GM23338 (cell line): ENCODE measurements around the gene SLC25A4. TPM values are rescaled to one million over a fixed set of nuclear protein-coding genes. Genes with fewer than 3 reads are reported as not detected.

Source experiments
- ATAC-seq: fragments of 200-7000 bp; cut with Tn5 transposase; 3 replicates; pipeline ENCODE4 v1.9.1; 2020
- DNase-seq: peaks from one replicate; pipeline ENCODE4 v3.0.0-alpha.2; 2015; ENCODE audit warnings: low spot score
- H2AFZ ChIP-seq: fragments of 200-600 bp; sonication (generic); 2 replicates; pipeline ENCODE4 v1.8.0; 2016; ENCODE audit warnings: antibody characterized with exemption, mild to moderate bottlenecking, moderate library complexity
- H3F3A ChIP-seq: fragments of 200-600 bp; sonication (generic); replicated peaks from 2 replicates; pipeline ENCODE4 v1.8.0; 2017; ENCODE audit warnings: antibody characterized with exemption, mixed run types, low read depth
- H3K27ac ChIP-seq: fragments of 200-600 bp; sonication (generic); 2 replicates; pipeline ENCODE4 v1.6.1; 2016; ENCODE audit warnings: low read depth
- H3K27me3 ChIP-seq: fragments of 200-600 bp; sonication (generic); 2 replicates; pipeline ENCODE4 v1.8.0; 2016; ENCODE audit warnings: mild to moderate bottlenecking, mixed run types, moderate library complexity; ENCODE audit not compliant: insufficient read depth
- H3K36me3 ChIP-seq: fragments of 200-600 bp; sonication (generic); 2 replicates; pipeline ENCODE4 v1.8.0; 2016; ENCODE audit warnings: mild to moderate bottlenecking; ENCODE audit not compliant: insufficient read depth
- H3K4me1 ChIP-seq: fragments of 200-600 bp; sonication (generic); 2 replicates; pipeline ENCODE4 v1.8.0; 2016; ENCODE audit warnings: mild to moderate bottlenecking, moderate library complexity; ENCODE audit not compliant: insufficient read depth
- H3K4me2 ChIP-seq: fragments of 200-600 bp; sonication (generic); 2 replicates; pipeline ENCODE4 v1.7.1; 2017; ENCODE audit warnings: mixed run types
- H3K4me3 ChIP-seq: fragments of 200-600 bp; sonication (generic); 2 replicates; pipeline ENCODE4 v1.6.1; 2016; ENCODE audit warnings: mixed run types
- H3K79me2 ChIP-seq: fragments of 200-600 bp; sonication (generic); replicated peaks from 2 replicates; pipeline ENCODE4 v1.8.0; 2017; ENCODE audit warnings: mild to moderate bottlenecking; ENCODE audit not compliant: insufficient read depth
- H3K9me2 ChIP-seq: fragments of 200-600 bp; sonication (generic); 2 replicates; pipeline ENCODE4 v1.8.0; 2017; ENCODE audit not compliant: insufficient read depth
- H4K20me1 ChIP-seq: fragments of 200-600 bp; sonication (generic); replicated peaks from 2 replicates; pipeline ENCODE4 v1.8.0; 2017; ENCODE audit warnings: mild to moderate bottlenecking; ENCODE audit not compliant: insufficient read depth
- H3K27ac Mint-ChIP-seq: 2 replicates; pipeline ENCODE4 v1.8.0; 2020; ENCODE audit warnings: inconsistent platforms, mild to moderate bottlenecking, moderate library complexity, mixed read lengths
- H3K27me3 Mint-ChIP-seq: 3 replicates; pipeline ENCODE4 v1.8.0; 2022; ENCODE audit warnings: low read depth, mild to moderate bottlenecking, moderate library complexity, mixed read lengths, inconsistent platforms; ENCODE audit not compliant: insufficient read depth, poor library complexity
- H3K36me3 Mint-ChIP-seq: 3 replicates; pipeline ENCODE4 v1.8.0; 2021; ENCODE audit warnings: low read depth, mild to moderate bottlenecking, inconsistent platforms, moderate library complexity, mixed read lengths
- H3K4me1 Mint-ChIP-seq: 3 replicates; pipeline ENCODE4 v1.8.0; 2020; ENCODE audit warnings: mild to moderate bottlenecking, inconsistent platforms, mixed read lengths
- H3K4me3 Mint-ChIP-seq: 3 replicates; pipeline ENCODE4 v1.8.0; 2021; ENCODE audit warnings: moderate library complexity, mild to moderate bottlenecking, inconsistent platforms, mixed read lengths
- H3K9me3 Mint-ChIP-seq: 3 replicates; pipeline ENCODE4 v1.8.0; 2020; ENCODE audit warnings: moderate library complexity, mild to moderate bottlenecking, inconsistent platforms, mixed read lengths
- CTCF ChIP-seq, 2 experiments: fragments of 200-600 bp in 1 of 2; sonication (generic) in 1 of 2; conservative IDR thresholded peaks; 2 replicates each; pipeline versions ENCODE4 v1.5.1 to v1.6.1; 2016 to 2017; ENCODE audit warnings: antibody characterized with exemption in 2 of 2, low read depth in 2 of 2, mild to moderate bottlenecking in 2 of 2, moderate library complexity in 1 of 2
- JUNB ChIP-seq: IDR thresholded peaks from one replicate; pipeline ENCODE4 v1.6.1; 2016; ENCODE audit warnings: antibody characterized with exemption; ENCODE audit not compliant: unreplicated experiment
- REST ChIP-seq: IDR thresholded peaks from one replicate; pipeline ENCODE4 v1.6.1; 2018; ENCODE audit warnings: antibody characterized with exemption; ENCODE audit not compliant: unreplicated experiment
- STAT1 ChIP-seq: IDR thresholded peaks from one replicate; pipeline ENCODE4 v1.6.1; 2016; ENCODE audit warnings: antibody characterized with exemption; ENCODE audit not compliant: unreplicated experiment
- ZNF114 ChIP-seq: fragments of 250-450 bp; sonication (Bioruptor Pico); IDR thresholded peaks from 2 replicates; pipeline ENCODE4 v1.5.0; 2020; ENCODE audit warnings: mild to moderate bottlenecking, moderate library complexity
- ZNF331 ChIP-seq: fragments of 250-450 bp; sonication (Bioruptor Pico); IDR thresholded peaks from 2 replicates; pipeline ENCODE4 v1.5.0; 2020; ENCODE audit warnings: low read depth, mild to moderate bottlenecking, moderate library complexity
- polyA plus RNA-seq: library from polyadenylated mRNA; unstranded; fragments of >200 nt; fragmentation: Nextera tagmentation; extraction: Ambion mirVana; gene quantifications from 2 replicates; pipeline ENCODE4 v1.2.1, GENCODE V29; 2016
- total RNA-seq: library from RNA; depleted of rRNA; stranded (reverse); fragments of >200 nt; shearing (Covaris generic); gene quantifications from 2 replicates; pipeline ENCODE4 v1.2.3, GENCODE V29; 2014

The SLC25A4 gene
- total and polyA plus RNA-seq, 2 experiments from 2014 or later = 43.6 to 66.5 TPM

GRCh38 chr4:185100423-185100822 is 42.6 kb upstream of the SLC25A4 start:
- ATAC-seq = 0 out of 3 replicates have a peak, but pooled peaks have one; percentile 20

More at GRCh38 chr4:185100423-185100822, 42.6 kb upstream of the SLC25A4 start:
- Mint-ChIP-seq H3K27ac (no peak overlapping the region), H3K36me3 (no peaks in the 10 kb centered on the region), H3K27me3 (peaks cover 8% of the 10 kb centered on the region), H3K4me3 (no peak overlapping the region), H3K4me1 (peaks cover 13% of the 10 kb centered on the region), H3K9me3 (no peaks in the 10 kb centered on the region)
- Histone ChIP-seq H3K79me2 (no peaks in the 10 kb centered on the region), H3K4me2 (no peak overlapping the region), H3K4me1 (0 out of 2 replicates have a peak, but pooled peaks cover 2% of the 10 kb centered on the region), H3K27ac (no peak overlapping the region), H3K4me3 (no peak overlapping the region), H4K20me1 (no peaks in the 10 kb centered on the region), H3K27me3 (no peaks in the 10 kb centered on the region), H3F3A (no peaks in the 10 kb centered on the region), H3K9me2 (no peaks in the 10 kb centered on the region), H2AFZ (0 out of 2 replicates have a peak overlapping the region, but pooled peaks have one; percentile 11), H3K36me3 (no peaks in the 10 kb centered on the region)
- no peak for TF ChIP-seq CTCF (conservative IDR thresholded peaks at IDR 0.05; ENCODE audit: low read depth in 2 of 2)
- TF ChIP-seq JUNB = no peak
- TF ChIP-seq REST = no peak
- no peak for TF ChIP-seq ZNF114 (CRISPR knock-in tag)
- no peak for TF ChIP-seq STAT1
- no peak for TF ChIP-seq ZNF331 (CRISPR knock-in tag)
- DNase-seq = no peak
